GM12891 (cell line): ENCODE results near the gene ZNF536.

Source experiments
- POLR2A ChIP-seq: IDR thresholded peaks from 2 replicates; pipeline ENCODE4 v1.6.1; 2011; ENCODE audit warnings: low read depth, low read length, control low read depth
- POLR2AphosphoS5 ChIP-seq: IDR thresholded peaks from 2 replicates; pipeline ENCODE4 v1.6.1; 2011; ENCODE audit warnings: low read depth, low read length, control low read depth
- TAF1 ChIP-seq: IDR thresholded peaks from 2 replicates; pipeline ENCODE4 v1.6.1; 2011; ENCODE audit warnings: low read depth, low read length, control low read depth

DNA sequence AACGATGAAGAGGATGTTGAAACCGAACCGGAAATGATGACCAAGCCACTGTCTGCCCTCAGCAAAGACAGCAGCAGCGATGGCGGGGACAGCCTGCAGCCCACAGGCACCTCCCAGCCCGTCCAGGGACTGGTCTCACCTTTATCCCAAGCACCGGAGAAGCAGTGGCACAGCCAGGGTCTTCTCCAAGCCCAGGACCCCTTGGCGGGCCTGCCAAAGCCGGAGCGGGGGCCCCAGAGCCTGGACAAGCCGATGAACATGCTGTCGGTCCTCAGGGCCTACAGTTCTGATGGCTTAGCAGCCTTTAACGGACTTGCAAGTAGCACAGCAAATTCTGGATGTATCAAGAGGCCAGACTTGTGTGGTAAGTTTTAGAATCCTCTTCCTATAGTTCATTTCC lies 177.0 kb downstream of the ZNF536 start:
- TF ChIP-seq POLR2AphosphoS5 (no peak), TAF1 (no peak), POLR2A (no peak)
